ENCODE results near the gene ZNF606.
A peak's percentile ranks its signal among the peaks of the same experiment; 100 is the strongest.

Gene ZNF606

DNA sequence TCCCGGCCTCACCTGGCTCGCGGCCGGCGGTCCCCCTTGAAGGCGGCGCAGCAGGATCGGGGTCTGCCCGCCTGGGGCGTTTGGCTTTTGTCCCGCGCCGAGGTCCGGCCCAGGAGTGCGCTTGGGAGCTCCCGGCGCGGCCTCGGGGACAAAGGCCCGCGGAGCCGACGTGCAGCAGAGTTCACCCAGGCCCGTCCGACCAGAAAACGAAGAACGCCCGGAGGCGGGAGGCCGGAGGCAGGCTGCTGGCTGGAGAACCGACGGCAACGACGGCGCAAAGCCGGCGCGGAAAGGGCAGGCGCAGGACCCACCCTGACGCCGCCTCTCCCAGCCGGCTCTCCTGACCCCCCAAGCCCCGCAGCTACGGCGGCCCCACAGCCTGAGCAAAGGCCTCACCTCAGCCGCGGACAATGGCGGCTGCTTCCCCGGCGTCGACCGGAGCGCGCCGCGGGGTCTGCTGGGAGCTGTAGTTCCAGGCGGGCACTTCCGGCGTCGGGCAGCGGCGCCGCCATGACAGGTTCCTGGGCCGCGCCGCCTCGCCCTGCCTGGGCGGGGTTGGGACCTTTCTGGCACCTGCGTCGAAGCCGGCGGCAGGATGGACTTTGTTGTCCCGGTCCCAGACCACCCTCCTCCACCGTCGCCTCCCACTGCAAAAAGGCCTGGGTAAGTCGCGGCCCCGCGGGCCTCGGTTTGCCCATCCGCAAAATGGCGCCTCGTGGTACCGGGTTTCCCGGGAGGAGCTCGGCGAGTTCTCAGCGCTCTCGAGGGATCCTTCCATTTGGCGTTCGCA, at the start of gene ZNF606:
Gene ZNF606 (minus strand): TSS at position 437 of the 790 bp plus-strand sequence. CDS start 1,501 bp downstream, outside the sequence.
- DNase-seq (ENCODE audit: low read depth in 4 of 4, low spot score in 1 of 4), result peak; percentile 54 to 75 (median 64)

DNA sequence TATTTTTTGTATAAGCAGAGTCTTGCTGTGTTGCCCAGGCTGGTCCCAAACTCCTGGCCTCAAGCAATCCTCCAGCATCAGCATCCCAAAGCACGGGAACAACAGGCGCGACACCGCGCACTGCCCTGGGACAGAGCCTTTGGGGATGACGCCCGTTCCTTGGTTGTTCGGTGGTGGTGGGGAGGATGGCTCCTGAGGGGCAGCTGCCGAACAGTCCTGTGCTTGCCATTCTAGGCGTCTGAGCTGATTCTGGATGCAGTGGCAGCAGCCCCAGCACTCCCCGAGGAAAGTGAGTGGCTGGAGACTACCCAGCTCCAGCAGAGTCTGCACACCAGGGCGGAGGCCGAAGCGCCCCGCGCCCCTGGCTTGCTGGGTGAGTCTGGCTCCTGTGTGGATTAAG, 49.6 kb upstream of the ZNF606 start:
- DNase-seq (ENCODE audit: low read depth in 4 of 4, low spot score in 1 of 4), result no peak

DNA sequence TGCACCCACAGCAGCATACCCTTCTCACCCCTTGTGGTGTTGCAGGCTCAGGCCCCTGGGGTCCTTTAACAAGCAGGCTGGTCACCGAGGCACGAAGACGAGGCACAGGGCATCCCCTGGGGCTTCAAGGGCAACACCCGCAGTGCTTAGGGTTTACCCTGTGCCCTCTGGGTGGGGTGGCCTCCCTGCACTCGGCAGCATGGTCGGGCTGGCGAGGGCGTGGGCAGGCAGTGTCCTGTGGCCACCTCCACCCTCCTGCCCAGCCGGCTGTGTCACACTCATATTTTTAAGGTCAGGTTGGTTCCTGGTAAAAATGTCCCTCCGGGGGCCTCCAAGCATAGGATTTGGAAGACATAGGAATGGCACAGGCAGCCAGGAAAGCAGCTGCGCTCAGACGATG, 45.1 kb upstream of the ZNF606 start:
- DNase-seq (ENCODE audit: low read depth in 4 of 4, low spot score in 1 of 4), result no peak

DNA sequence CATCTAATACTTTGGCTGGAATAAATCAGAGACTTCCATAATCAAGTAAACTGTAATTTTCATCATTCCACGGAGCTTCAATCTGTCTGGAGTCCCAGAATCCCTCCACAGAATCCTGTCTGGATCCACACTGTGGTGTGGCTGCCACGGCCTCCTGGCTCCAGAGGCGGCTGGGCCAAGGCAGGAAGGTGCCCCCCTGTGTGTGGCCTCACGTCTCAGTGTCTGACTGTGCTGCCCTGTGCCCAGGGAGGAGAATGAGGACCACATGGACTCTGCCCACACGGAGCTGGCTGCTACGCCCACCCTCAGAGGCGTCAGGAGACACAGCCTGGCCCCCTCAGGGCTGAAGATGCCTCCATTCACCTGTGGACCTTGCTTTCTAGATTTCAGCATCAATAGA, 44.2 kb upstream of the ZNF606 start:
- DNase-seq (ENCODE audit: low read depth in 4 of 4, low spot score in 1 of 4), result no peak

DNA sequence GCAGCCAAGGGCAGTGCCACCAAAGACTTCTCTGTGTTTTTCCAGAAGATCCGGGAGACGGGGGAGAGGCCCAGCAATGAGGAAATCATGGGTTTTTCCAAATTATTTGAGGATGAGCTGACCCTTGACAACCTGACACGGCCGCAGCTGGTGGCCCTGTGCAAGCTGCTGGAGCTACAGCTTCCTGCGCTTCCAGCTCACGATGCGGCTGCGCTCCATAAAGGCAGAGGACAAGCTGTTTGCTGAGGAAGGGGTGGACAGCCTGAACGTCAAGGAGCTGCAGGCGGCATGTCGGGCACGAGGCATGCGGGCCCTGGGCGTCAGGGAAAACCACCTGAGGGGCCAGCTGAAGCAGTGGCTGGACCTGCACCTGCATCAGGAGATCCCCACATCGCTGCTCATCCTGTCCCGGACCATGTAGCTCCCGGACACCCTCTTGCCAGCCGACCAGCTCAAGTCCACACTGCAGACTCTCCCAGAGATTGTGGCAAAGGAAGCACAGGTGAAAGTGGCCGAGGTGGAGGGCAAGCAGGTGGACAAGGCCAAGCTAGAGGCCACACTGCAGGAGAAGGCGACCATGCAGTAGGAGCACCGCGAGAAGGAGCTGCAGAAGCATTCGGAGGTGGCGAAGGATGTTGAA, 42.9 kb upstream of the ZNF606 start:
- no peak for DNase-seq (ENCODE audit: low read depth in 4 of 4, low spot score in 1 of 4)

DNA sequence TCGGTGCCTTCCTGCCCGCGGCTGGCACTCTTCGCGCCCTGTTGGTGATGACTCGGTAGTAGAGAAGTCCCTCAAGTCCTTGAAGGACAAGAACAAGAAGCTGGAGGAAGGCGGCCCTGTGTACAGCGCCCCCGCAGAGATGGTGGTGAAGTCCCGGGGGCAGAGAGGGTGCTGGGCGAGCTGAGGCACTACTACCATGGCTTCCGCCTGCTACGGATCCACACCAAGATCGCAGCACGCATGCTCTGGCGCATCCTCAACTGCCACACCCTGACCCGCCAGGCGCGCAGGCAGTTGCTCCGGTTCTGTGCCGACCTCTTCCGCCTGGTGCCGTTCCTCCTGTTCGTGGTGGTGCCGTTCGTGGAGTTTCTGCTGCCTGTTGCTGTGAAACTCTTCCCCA, 42.3 kb upstream of the ZNF606 start:
- no peak for DNase-seq (ENCODE audit: low read depth in 4 of 4, low spot score in 1 of 4)

DNA sequence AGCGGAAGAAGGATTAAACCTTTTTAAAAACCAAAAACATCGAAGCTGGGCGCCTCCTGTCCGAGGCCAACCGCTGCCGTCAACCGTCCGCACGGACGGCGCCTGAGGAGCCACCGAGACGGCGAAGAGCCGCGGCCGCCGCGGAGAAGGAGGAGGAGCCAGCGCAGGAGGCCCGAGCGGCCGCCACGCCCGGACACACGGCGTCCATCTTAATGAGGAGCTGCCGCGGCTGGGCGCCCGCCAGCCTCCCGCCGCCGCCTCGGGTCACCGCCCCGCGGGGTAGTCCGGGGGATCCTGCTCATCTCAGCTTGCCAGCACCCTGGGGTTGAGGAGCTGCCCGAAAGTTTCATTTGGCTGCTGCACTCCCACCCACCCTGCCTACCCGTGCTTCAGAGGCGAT, 41.8 kb upstream of the ZNF606 start:
- no peak for DNase-seq (ENCODE audit: low read depth in 4 of 4, low spot score in 1 of 4)

DNA sequence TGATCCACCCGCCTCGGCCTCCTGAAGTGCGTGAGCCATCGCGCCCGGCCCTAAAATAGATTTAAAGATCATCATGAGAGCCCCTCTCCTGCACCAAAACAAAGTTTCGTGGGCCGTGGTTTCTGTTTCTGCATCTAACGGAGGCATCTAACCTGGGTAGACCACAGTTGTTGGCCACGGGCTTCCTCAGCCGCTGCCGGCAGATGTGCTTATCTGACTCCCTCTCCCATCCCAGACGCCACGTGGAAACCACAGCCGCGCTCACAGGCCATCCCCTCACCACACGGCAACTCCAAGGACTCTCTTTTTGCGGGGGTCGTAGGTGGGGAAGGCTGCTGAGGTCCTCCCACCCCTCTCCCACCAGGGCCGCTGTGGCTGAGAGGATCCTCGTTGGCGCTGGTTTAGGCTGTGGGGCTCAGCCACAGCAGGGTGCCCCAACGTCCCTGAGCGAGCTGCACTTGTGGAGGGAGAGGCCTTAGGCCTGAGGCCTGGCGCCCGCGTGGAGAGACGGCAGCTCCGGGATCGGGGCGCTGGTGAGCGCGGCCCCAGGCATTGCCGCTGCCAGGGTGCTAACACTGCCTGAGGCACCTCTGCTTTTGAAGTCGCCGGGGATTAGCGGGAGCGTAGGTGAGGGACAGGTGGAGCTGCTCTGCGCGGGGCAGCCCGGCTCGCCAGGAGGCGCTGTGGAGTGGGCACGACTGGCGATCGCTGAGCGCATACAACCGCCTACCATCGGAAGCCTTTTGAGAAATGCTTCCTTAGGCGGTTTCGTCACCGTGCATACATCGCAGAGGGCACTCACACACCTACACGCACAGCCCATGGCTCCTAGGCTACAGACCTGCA, 40.1 kb upstream of the ZNF606 start:
- no peak for DNase-seq (ENCODE audit: low read depth in 4 of 4, low spot score in 1 of 4)

DNA sequence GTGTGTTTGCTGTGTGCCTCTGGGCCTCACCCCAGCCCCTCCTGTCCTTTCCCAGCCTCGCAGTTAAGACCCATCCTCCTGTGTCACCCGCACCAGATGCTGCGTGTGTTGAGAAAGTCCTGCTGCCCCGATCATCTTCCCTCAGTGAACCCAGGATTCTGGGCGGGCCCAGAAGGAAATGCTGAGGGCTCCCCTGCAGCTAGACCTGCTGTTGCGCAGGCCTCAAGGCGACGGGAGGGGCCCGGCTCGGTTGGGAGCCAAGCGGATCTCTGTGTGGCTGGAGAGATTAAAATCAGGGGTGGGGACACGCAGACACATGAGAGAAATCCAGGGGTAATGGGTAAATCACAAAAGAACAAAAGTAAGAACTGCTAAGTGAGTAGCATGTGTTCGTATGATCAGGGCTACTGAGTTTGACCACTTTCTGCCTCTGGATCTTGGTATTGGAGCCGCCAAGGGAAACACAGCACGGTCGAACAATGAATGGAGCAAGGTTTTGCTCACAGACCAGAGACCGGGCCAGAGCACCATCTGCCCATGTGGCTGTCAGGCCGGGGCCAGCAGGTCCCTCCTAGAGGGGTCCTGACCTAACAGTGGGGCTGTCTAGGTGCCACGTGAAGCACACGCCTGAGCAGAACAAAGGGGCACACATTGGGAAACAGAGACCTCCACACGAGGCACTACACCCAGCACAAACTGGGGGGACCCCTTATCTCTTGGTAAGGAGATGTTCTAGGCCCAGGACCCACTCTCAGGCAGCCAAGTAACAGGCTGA, 38.3 kb upstream of the ZNF606 start:
- no peak for DNase-seq (ENCODE audit: low read depth in 4 of 4, low spot score in 1 of 4)

DNA sequence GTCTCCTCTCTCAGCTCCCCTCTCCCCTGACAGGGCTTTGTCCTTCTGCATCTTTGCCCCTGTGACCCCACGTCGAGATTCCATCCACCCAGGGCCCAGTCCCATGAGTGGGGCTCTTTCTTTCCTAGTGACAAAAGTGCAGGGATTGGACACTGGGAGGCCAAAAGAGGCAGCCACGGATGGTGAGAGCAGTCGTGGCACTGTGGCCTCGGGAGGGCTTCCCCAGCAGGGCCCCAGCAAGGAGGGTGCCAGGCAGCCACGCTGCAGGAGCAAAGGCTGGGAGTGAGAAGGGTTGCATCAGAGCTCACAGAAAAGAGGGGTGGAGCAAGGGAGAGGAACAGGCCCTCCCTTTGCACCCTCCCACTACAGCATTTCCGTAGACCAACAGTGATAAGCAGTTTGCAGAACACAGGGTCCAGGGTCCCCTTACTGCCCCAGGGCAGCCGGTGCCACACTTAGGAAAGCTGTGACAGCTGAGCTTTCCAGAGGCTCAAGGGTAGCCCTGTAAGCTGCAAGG, 36.1 kb upstream of the ZNF606 start:
- DNase-seq (ENCODE audit: low read depth in 4 of 4, low spot score in 1 of 4), result no peak

DNA sequence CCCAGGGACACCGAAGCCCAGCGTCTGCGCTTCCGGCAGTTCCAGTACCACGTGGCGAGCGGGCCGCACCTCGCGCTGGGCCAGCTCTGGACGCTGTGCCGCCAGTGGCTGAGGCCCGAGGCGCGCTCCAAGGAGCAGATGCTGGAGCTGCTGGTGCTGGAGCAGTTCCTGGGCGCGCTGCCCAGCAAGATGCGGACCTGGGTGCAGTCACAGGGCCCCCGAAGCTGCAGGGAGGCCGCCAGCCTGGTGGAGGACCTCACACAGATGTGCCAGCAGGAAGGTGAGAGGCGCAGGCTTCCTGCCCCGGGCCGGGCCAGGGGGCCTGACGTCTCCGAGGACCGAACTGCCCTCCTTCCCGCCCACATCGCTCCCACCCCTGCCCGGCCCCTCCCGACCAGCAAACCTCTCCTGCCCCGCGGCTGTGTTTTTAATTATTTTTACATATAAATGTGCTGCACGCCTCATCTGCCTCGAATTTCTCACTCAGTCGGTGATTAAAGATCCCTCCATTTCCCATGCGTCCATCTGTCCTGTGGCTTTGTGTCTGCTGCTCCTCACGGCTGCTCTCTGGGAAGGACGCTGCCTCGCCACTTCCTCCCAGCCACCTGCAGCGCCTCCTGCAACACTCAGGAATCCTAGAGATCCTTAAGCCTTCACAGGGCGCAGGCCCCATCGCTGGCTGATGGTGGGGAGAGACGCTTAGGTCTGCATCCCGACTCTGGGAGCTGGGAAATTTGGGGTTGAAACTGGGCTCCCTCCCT, 35.5 kb upstream of the ZNF606 start:
- DNase-seq (ENCODE audit: low read depth in 4 of 4, low spot score in 1 of 4), result no peak

DNA sequence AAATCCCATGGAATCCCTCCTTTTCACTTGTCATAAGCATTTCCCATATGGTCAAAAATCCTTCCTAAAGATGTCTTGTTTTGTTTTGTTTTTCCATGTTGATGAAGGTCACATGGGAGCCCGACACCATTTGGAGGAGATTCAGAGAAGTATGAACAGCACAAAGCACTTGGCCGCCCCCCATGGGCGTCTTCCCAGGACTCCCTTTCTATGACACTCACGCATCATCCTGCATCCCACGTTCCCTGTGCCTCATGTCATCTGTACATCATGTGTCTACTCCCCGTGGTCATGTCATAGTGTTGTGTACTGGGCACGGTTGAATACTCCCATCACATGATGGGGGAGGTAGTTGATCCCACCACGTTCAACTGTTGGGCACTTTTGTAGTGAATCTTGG, 33.2 kb upstream of the ZNF606 start:
- no peak for DNase-seq (ENCODE audit: low read depth in 4 of 4, low spot score in 1 of 4)

DNA sequence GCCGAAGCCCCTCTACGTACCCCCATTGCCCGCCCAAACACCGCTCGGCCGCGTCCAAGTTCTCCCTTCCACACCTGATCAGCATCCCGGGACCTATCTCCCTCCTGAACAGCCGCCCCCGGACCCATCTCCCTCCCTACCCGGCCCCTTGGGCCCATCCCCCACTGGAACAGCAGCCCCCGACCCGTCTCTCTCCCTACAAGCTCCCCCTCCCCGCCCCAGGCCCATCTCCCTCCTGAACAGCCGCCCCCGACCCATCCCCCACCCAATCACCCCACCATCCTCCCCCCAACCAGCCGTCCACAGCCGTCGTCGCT, 31.8 kb upstream of the ZNF606 start:
- DNase-seq (ENCODE audit: low read depth in 4 of 4, low spot score in 1 of 4), result no peak

DNA sequence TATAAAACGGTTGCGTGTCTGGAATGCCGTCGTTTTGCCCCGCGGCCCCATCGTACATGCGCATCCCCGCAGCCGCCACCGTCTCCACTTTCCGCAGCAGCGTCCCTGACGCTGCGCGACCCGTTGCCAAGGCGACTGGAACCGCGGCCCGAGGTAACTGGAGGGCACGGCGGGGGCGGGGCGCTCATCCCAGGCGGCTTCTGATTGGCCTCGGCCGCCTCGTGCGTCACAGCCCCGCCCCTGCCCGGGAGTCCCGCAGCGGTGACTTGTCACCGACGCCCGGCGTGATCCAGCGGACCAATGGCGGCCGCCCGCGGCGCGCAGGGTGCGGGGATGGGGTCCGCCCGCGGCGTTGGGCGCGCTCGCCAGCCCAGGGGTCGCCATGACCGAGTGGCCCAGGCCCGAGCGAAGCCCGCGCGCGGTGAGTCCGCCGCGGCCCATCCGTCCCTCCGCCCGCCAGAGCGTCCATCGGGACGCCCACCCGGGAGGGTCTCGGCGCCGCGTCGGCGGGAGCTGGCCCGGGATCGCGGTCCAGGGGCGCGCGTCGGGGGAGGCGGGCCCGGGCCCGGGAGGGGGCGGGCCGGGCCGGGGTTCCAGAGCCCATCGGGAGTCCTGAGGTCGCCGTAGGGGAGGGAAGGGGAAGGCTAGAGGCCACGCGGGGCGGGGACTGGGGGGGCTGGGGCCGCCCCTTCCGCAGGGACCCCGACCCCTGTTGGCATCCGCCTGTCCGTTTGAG, 31.3 kb upstream of the ZNF606 start, which contains the start of gene ZSCAN1:
Gene ZSCAN1 (plus strand): TSS at position 285 of the 736 bp plus-strand sequence. CDS start 3,812 bp downstream, outside the sequence.
- peak in 2 of 4 experiments; percentile 5 to 20 for DNase-seq (ENCODE audit: low read depth in 4 of 4, low spot score in 1 of 4)

DNA sequence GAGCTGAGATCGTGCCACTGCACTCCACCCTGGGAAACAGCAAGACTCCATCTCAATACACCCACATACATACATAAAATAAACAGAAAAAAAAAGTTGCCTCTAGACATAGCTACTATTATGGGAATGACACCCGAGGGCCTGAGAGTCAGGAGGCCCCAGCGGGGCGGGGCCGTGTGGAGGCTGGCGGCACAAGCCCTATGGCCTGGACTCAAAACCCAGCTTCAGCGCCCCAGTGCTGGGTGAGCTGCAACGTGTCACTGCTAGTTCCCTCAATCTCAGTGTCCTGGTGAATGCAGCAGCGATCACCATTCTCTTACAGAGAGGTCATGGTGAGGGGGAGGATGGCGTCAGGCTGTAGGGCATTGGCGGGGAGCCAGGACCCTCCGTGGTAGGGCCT, 22.0 kb upstream of the ZNF606 start:
- no peak for DNase-seq (ENCODE audit: low read depth in 4 of 4, low spot score in 1 of 4)

DNA sequence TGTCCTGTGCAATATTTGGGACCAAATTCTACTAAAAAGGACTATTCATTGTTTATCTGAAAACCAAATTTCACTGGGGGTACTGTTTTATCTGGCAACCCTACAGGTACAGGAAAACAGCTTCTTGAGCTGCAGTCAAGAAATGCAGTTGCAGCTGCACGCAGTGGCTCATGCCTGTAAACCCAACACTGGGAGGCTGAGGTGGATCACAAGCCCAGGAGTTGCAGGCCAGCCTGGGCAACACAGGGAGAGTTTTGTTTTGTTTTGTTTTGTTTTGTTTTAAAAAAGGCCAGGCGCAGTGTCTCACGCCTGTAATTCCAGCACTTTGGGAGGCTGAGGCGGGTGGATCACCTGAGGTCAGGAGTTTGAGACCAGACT, 19.7 kb upstream of the ZNF606 start:
- DNase-seq (ENCODE audit: low read depth in 4 of 4, low spot score in 1 of 4), result no peak

DNA sequence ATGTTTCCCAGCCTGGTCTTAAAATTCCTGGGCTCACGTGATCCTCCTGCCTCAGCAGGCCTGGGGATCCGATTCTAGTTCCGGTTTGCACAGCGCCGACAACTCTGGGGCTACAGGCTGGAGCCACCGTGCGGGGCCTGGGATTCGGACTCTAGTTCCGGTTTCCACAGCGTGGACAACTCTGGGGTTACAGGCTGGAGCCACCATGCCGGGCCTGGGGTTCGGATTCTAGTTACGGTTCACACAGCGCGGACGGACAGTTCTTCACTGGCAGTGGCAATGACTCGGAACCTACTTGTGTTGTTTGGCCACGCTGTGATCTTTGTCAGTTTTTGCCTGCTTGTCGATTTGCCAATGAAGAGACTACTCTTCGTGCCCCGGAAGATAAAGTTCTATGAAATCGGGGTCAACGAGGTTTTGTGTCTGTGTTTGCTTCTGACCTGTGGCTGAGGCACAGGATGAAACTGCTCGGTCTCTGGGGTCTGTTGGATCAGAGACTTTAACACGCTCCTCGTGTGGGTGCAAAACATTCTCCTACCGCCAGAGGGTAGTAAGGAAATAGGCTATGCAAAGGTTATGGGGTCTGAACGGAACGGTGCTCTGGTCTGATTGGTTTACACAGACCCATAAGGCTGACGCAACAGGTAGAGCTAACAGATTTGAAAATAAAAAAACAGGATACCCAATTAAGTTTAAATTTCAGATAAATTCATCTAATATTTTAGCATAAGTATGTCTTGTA, 19.1 kb upstream of the ZNF606 start:
- DNase-seq (ENCODE audit: low read depth in 4 of 4, low spot score in 1 of 4), result no peak

DNA sequence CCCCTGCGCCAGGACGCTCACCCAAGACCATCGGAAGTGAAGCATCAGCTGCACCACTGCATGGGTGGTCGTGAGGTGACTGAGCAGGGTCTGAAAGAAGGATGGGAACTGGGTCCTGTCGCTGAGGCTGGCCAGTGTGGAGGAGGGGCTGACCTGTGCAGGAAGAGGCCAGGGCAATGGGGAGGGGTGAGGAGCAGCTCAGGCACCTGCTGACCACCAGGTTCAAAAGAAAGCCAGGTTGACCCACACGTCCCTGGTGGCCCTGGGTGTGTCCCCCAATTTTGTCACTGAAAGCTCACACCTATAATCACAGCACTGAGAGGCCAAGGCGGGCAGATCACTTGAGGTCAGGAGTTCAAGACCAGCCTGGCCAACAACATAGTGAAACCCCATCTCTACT, 17.5 kb upstream of the ZNF606 start:
- DNase-seq (ENCODE audit: low read depth in 4 of 4, low spot score in 1 of 4), result no peak

DNA sequence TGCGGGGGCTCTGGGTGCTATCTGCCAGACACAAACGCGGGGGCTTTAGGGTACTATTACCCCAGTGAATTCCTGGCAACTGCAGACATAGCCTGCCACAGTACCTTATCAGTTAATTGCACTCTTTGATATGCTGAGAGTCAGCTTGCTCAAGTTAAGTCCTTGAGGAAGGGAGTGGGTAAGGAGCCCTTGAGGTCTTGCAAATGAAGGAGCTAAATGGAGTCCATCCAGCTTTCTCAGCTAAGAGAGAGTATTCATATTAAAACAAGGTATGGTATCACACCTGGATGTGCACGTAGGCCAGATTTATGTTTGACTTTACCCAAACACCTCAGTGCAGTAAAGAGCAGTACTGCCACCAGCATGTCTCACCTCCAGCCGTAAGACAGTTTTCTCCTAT, 11.5 kb upstream of the ZNF606 start:
- no peak for DNase-seq (ENCODE audit: low read depth in 4 of 4, low spot score in 1 of 4)
